GM12892 (cell line): ENCODE measurements around the gene ENC1.

ENCODE experiments used
- POLR2A ChIP-seq: IDR thresholded peaks from 2 replicates; pipeline ENCODE4 v1.6.1; 2011; ENCODE audit warnings: low read depth, low read length, control low read depth
- POLR2AphosphoS5 ChIP-seq: IDR thresholded peaks from 2 replicates; pipeline ENCODE4 v1.6.1; 2011; ENCODE audit warnings: low read depth, low read length, control low read depth

- TF ChIP-seq POLR2AphosphoS5 (no peak), POLR2A (no peak)
Measured at GRCh38 chr5:74651710-74652109, 11.2 kb upstream of the ENC1 start.
